OCI-LY3 (cell line): Measurements from ENCODE around the gene ACTBL2.

Source experiments
- H2AFZ ChIP-seq: fragments of 200-600, 300-600 bp; shearing (Covaris generic); 2 replicates; pipeline ENCODE4 v1.6.0; 2014; ENCODE audit warnings: antibody characterized with exemption, low read depth, low read length
- H3K27ac ChIP-seq: fragments of 200-600, 300-600 bp; sonication (generic); 2 replicates; pipeline ENCODE4 v1.5.1; 2014; ENCODE audit warnings: mild to moderate bottlenecking, low read length, moderate library complexity, mixed read lengths
- H3K27me3 ChIP-seq: fragments of 200-600, 300-600 bp; sonication (generic); 2 replicates; pipeline ENCODE4 v1.6.1; 2014; ENCODE audit warnings: low read depth, low read length, mixed read lengths
- H3K36me3 ChIP-seq: fragments of 200-600, 300-600 bp; sonication (generic); replicated peaks from 2 replicates; pipeline ENCODE3; 2014; ENCODE audit warnings: low read depth, low read length, mixed read lengths
- H3K4me1 ChIP-seq: fragments of 300-600, 200-600 bp; sonication (generic); 2 replicates; pipeline ENCODE4 v1.6.1; 2014; ENCODE audit warnings: low read length, mixed read lengths
- H3K4me2 ChIP-seq: fragments of 200-600, 300-600 bp; sonication (generic); 2 replicates; pipeline ENCODE4 v1.6.1; 2014; ENCODE audit warnings: low read length, mixed read lengths
- H3K4me3 ChIP-seq: fragments of 300-600, 200-600 bp; sonication (generic); 2 replicates; pipeline ENCODE4 v1.5.1; 2014; ENCODE audit warnings: antibody characterized with exemption, mild to moderate bottlenecking, low read length, moderate library complexity
- H3K79me2 ChIP-seq: fragments of 300-600, 200-600 bp; shearing (Covaris generic); 2 replicates; pipeline ENCODE4 v1.6.1; 2014; ENCODE audit warnings: mild to moderate bottlenecking, low read length, mixed read lengths
- H3K9ac ChIP-seq: fragments of 300-600, 200-600 bp; shearing (Covaris generic); 2 replicates; pipeline ENCODE4 v1.6.0; 2014; ENCODE audit warnings: mild to moderate bottlenecking, low read length, moderate library complexity
- H3K9me3 ChIP-seq: fragments of 200-600, 300-600 bp; shearing (Covaris generic); 2 replicates; pipeline ENCODE4 v1.6.1; 2014; ENCODE audit warnings: low read length, mixed read lengths; ENCODE audit not compliant: insufficient read depth
- H4K20me1 ChIP-seq: fragments of 200-600, 300-600 bp; sonication (generic); 2 replicates; pipeline ENCODE4 v1.6.1; 2016; ENCODE audit warnings: low read length, mixed read lengths; ENCODE audit not compliant: insufficient read depth
- EZH2phosphoT487 ChIP-seq: fragments of 200-600 bp; shearing (Covaris generic); IDR thresholded peaks from 2 replicates; pipeline ENCODE4 v1.6.1; 2018; ENCODE audit warnings: antibody characterized with exemption, mixed run types, low read depth
- TF ChIP-seq, protein P1 (sequence below): fragments of 200-600, 300-600 bp; sonication (generic); IDR thresholded peaks from 2 replicates; pipeline ENCODE4 v1.5.1; 2014; ENCODE audit warnings: antibody characterized with exemption, low read length, low read depth

The ACTBL2 gene

DNA sequence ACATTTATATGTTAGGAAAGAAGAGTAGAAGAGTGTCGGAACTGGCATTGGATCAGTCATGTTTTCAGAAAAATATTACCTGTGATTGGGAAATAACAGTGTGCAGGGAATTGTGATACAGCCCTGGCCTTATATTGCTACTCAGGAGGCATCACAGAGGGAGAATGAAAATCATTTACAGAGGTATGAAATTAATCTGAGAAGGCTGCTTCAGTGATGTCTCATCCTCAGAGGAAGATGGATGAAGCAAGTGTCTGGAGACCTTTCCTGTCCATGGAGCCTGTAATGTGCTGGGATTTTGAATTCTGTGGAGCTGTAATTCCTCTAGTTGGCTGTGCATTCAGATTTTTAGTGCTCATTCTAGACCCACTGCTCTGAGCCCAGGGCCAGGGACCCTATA, 3.8 kb downstream of the ACTBL2 start:
- TF ChIP-seq, protein P1, sequence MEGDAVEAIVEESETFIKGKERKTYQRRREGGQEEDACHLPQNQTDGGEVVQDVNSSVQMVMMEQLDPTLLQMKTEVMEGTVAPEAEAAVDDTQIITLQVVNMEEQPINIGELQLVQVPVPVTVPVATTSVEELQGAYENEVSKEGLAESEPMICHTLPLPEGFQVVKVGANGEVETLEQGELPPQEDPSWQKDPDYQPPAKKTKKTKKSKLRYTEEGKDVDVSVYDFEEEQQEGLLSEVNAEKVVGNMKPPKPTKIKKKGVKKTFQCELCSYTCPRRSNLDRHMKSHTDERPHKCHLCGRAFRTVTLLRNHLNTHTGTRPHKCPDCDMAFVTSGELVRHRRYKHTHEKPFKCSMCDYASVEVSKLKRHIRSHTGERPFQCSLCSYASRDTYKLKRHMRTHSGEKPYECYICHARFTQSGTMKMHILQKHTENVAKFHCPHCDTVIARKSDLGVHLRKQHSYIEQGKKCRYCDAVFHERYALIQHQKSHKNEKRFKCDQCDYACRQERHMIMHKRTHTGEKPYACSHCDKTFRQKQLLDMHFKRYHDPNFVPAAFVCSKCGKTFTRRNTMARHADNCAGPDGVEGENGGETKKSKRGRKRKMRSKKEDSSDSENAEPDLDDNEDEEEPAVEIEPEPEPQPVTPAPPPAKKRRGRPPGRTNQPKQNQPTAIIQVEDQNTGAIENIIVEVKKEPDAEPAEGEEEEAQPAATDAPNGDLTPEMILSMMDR: no peak
- TF ChIP-seq EZH2phosphoT487: no peak
- H3K4me2 ChIP-seq: no peak overlapping the region
- H3K27me3 ChIP-seq: no peaks in the 10 kb centered on the region
- no peaks in the 10 kb centered on the region for H4K20me1 ChIP-seq
- H3K27ac ChIP-seq: no peak overlapping the region
- H2AFZ ChIP-seq: no peak overlapping the region
- no peaks in the 10 kb centered on the region for H3K4me1 ChIP-seq
- no peaks in the 10 kb centered on the region for H3K79me2 ChIP-seq
- no peaks in the 10 kb centered on the region for H3K36me3 ChIP-seq
- H3K9me3 ChIP-seq: no peaks in the 10 kb centered on the region
- no peak overlapping the region for H3K9ac ChIP-seq
- no peak overlapping the region for H3K4me3 ChIP-seq

DNA sequence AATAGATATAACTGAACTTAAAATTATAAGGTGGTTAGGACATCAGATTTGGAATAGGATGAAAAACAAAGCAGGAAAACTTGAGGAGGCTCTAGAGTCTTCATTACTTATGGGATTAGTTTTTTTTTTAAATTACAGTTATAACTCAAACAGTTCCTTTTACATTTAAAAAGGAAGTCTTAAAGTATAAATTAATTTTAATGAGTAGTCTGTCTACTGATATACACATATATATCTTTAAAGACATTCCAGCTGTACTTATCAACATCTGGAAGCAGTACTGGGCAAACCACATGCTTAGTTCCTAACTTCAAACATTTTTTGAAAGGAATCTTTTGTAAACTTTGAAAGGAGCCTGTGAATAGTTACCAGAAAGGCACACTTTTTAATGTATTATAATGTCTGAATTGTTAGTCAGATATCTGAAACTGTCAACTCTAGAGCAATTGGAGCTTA, 6.0 kb downstream of the ACTBL2 start:
- no peak overlapping the region for H3K9ac ChIP-seq
- H3K9me3 ChIP-seq: no peaks in the 10 kb centered on the region
- H3K36me3 ChIP-seq: no peaks in the 10 kb centered on the region
- no peak overlapping the region for H2AFZ ChIP-seq
- H3K79me2 ChIP-seq: no peaks in the 10 kb centered on the region
- no peaks in the 10 kb centered on the region for H3K27me3 ChIP-seq
- H3K4me2 ChIP-seq: no peak overlapping the region
- no peak overlapping the region for H3K27ac ChIP-seq
- TF ChIP-seq, protein P1: no peak
- no peak for TF ChIP-seq EZH2phosphoT487
- H3K4me3 ChIP-seq: no peak overlapping the region
- no peaks in the 10 kb centered on the region for H4K20me1 ChIP-seq
- no peaks in the 10 kb centered on the region for H3K4me1 ChIP-seq

DNA sequence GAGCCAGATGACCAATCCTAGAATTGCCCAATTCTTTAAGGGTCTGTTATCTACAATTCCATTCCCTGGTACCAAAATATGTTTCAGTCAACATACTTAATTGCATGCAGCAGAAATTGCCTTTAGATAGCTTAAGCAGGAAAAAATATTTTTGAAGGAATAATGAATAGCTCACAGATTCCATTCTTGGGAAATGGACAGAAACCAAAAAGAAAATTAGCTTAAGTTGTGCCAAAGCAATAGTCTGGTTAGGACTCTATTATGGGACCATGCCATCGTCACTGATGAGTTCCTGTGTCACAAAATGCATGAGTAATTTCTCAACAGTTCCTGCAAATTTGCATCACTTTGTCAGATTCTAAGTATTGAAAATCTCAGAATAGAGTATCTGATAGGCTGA, 12.3 kb downstream of the ACTBL2 start:
- Histone ChIP-seq H3K27ac (no peak overlapping the region), H3K27me3 (no peaks in the 10 kb centered on the region), H3K36me3 (no peaks in the 10 kb centered on the region), H4K20me1 (no peaks in the 10 kb centered on the region), H3K4me3 (no peak overlapping the region), H3K4me2 (no peak overlapping the region), H3K9ac (no peak overlapping the region), H3K4me1 (no peaks in the 10 kb centered on the region), H2AFZ (no peak overlapping the region), H3K79me2 (no peaks in the 10 kb centered on the region), H3K9me3 (no peaks in the 10 kb centered on the region)
- TF ChIP-seq, protein P1: no peak
- TF ChIP-seq EZH2phosphoT487: no peak

DNA sequence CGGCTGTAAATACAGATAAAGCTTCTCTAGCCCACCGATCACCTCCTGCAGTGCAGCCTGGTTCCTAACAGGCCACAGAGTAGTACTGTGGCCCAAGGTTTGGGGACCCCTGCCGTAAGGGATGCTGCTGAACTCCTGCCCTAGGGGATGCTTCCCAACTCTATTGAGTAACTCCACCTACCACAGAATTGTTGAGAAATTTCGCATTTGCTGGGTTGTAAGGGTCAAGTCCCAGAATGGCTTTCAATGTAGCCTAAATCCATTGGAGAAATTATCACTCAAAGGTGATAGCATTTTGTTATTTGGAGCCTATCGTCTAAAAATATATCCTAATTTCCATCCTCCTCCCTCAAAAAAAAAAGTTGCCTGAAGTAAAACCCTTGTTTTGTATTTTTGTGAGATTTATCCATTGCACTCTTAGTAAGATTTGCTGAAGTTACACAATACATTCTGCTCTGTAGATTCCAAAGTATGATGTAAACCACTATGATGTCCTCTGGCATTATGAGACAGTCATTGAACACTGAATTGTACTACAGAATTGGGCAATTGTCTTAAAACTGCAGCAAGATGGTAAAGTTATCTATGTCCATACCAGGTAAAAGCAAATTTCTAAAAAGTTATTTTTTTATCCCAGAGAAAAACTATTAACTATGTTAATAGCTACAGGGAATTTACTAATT, 14.0 kb downstream of the ACTBL2 start:
- Histone ChIP-seq H4K20me1 (no peaks in the 10 kb centered on the region), H3K9ac (no peak overlapping the region), H3K36me3 (no peaks in the 10 kb centered on the region), H3K27ac (no peak overlapping the region), H3K9me3 (no peaks in the 10 kb centered on the region), H2AFZ (no peak overlapping the region), H3K27me3 (no peaks in the 10 kb centered on the region), H3K4me3 (no peak overlapping the region), H3K4me2 (no peak overlapping the region), H3K4me1 (no peaks in the 10 kb centered on the region), H3K79me2 (no peaks in the 10 kb centered on the region)
- TF ChIP-seq EZH2phosphoT487: no peak
- TF ChIP-seq, protein P1: no peak
